H1 (cell line): Measurements from ENCODE around the gene TFCP2L1. TPM values are rescaled to one million over a fixed set of nuclear protein-coding genes. Genes with fewer than 3 reads are reported as not detected.

Source experiments
- BRCA1 ChIP-seq: IDR thresholded peaks from 2 replicates; pipeline ENCODE4 v1.6.1; 2012; ENCODE audit warnings: low read depth, low read length, improper control_type of control experiment
- CHD1 ChIP-seq: IDR thresholded peaks from 2 replicates; pipeline ENCODE4 v1.6.1; 2012; ENCODE audit warnings: low read depth, low read length, improper control_type of control experiment
- EP300 ChIP-seq, 2 experiments: IDR thresholded peaks; 1 replicate in 1 of 2; 2 replicates in 1 of 2; pipeline ENCODE4 v1.6.1; 2011 to 2012; ENCODE audit warnings: low read depth in 2 of 2, low read length in 2 of 2, mild to moderate bottlenecking in 2 of 2, borderline replicate concordance in 1 of 2, inconsistent platforms in 1 of 2, moderate library complexity in 1 of 2
- EZH2 ChIP-seq: fragments of 200-600 bp; sonication (generic); IDR thresholded peaks from 2 replicates; pipeline ENCODE4 v1.7.1; 2012; ENCODE audit warnings: low read depth, mild to moderate bottlenecking, moderate library complexity, low read length, inconsistent platforms; ENCODE audit not compliant: severe bottlenecking
- GABPA ChIP-seq: IDR thresholded peaks from 2 replicates; pipeline ENCODE4 v1.6.1; 2011; ENCODE audit warnings: mild to moderate bottlenecking, low read length, moderate library complexity, borderline replicate concordance; ENCODE audit not compliant: insufficient read depth
- HDAC2 ChIP-seq, 2 experiments: fragments of 300-600 bp in 1 of 2; sonication (generic) in 1 of 2; IDR thresholded peaks; 2 replicates each; pipeline ENCODE4 v1.6.1; 2011 to 2012; ENCODE audit warnings: low read depth in 2 of 2, low read length in 2 of 2, mild to moderate bottlenecking in 2 of 2, moderate library complexity in 2 of 2, borderline replicate concordance in 1 of 2, inconsistent platforms in 1 of 2
- HDAC6 ChIP-seq: IDR thresholded peaks from one replicate; pipeline ENCODE4 v1.7.1; 2012; ENCODE audit warnings: low read depth, mild to moderate bottlenecking, inconsistent platforms, low read length, moderate library complexity
- KDM1A ChIP-seq: fragments of 200-600, 300-600 bp; sonication (generic); IDR thresholded peaks from 2 replicates; pipeline ENCODE4 v1.7.1; 2016; ENCODE audit warnings: mild to moderate bottlenecking, low read length, borderline replicate concordance
- KDM4A ChIP-seq: IDR thresholded peaks from one replicate; pipeline ENCODE4 v1.7.1; 2012; ENCODE audit warnings: low read depth, mild to moderate bottlenecking, moderate library complexity, low read length, inconsistent platforms; ENCODE audit not compliant: severe bottlenecking
- NRF1 ChIP-seq: IDR thresholded peaks from 2 replicates; pipeline ENCODE4 v1.6.1; 2011; ENCODE audit warnings: mild to moderate bottlenecking, low read depth, low read length, improper control_type of control experiment
- PHF8 ChIP-seq: fragments of 200-600 bp; sonication (generic); conservative IDR thresholded peaks from 2 replicates; pipeline ENCODE4 v1.7.1; 2012; ENCODE audit warnings: low read depth, mild to moderate bottlenecking, inconsistent platforms, low read length, moderate library complexity
- RBBP5 ChIP-seq: IDR thresholded peaks from 2 replicates; pipeline ENCODE4 v1.7.1; 2012; ENCODE audit warnings: low read depth, mild to moderate bottlenecking, inconsistent platforms, low read length, moderate library complexity, borderline replicate concordance
- SIX5 ChIP-seq: IDR thresholded peaks from 2 replicates; pipeline ENCODE4 v1.6.1; 2011; ENCODE audit warnings: mild to moderate bottlenecking, low read depth, low read length
- TAF7 ChIP-seq: optimal IDR thresholded peaks from 2 replicates; pipeline ENCODE3; 2011; ENCODE audit warnings: low read depth, mild to moderate bottlenecking, inconsistent platforms, low read length, moderate library complexity, borderline replicate concordance
- TCF12 ChIP-seq: IDR thresholded peaks from 2 replicates; pipeline ENCODE4 v1.6.1; 2011; ENCODE audit warnings: low read depth, mild to moderate bottlenecking, low read length
- polyA plus RNA-seq, 7 experiments: library from polyadenylated mRNA; depleted of rRNA in 3 of 7; stranded (reverse) in 5 of 7; unstranded in 2 of 7; fragments of >200 nt in 5 of 7; fragments of 200-250 nt in 2 of 7; gene quantifications; 1 replicate in 5 of 7; 2 replicates in 1 of 7; 4 replicates in 1 of 7; pipeline versions ENCODE4 v1.2.1 to v1.2.3, GENCODE V29; 2011 to 2013; ENCODE audit warnings: missing spikeins in 2 of 7, mixed read lengths in 2 of 7
- total RNA-seq: library from RNA; stranded (reverse); fragmentation: NEBNext Ultra II Directional; extraction: Animal tissue kit (Norgen Biotek cat#: 25700); gene quantifications from 2 replicates; pipeline ENCODE4 v1.2.1, GENCODE V29; 2021
- TF ChIP-seq, protein P1 (sequence below): IDR thresholded peaks from 2 replicates; pipeline ENCODE4 v1.6.1; 2012; ENCODE audit warnings: inconsistent platforms

TFCP2L1 gene
- total and polyA plus RNA-seq, 2 of the 8 experiments (the other 6 are each of a cell fraction or from before 2014, with no cell fraction given) = 1.5 to 3.8 TPM

DNA sequence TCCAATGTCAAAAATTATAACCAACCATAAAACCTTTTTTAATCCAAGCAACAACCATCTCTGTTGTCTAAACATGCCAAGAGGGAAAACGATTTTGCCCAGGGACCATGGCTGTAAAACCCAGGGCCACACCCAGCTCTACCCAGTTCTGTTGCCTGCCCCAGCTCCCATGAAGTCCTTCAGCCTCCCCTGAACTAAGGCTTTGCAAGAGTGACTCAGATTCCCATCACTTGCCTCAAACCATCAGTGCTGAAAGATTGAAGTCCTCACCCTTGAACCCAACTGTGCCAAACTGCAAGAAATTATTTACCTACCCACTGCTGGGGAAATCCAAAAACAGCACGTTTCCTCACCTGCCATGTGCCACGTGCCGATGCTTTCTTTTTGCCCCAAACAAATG is 102.5 kb downstream of the TFCP2L1 start (continued):
- TF ChIP-seq HDAC2 (IDR thresholded peaks at IDR 0.05; ENCODE audit: borderline replicate concordance in 1 of 2, low read depth in 2 of 2, low read length in 2 of 2) (no peak), SIX5 (no peak), KDM4A (no peak), CHD1 (no peak), KDM1A (no peak), NRF1 (no peak), EP300 (IDR thresholded peaks at IDR 0.05; ENCODE audit: borderline replicate concordance in 1 of 2, low read depth in 2 of 2, low read length in 2 of 2) (no peak), EZH2 (no peak), TCF12 (no peak), TAF7 (no peak), GABPA (no peak), RBBP5 (no peak), BRCA1 (no peak), HDAC6 (no peak), PHF8 (no peak)
- TF ChIP-seq, protein P1, sequence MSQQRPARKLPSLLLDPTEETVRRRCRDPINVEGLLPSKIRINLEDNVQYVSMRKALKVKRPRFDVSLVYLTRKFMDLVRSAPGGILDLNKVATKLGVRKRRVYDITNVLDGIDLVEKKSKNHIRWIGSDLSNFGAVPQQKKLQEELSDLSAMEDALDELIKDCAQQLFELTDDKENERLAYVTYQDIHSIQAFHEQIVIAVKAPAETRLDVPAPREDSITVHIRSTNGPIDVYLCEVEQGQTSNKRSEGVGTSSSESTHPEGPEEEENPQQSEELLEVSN = no peak
- TF ChIP-seq, all 59 proteins: peak for 0
